K562 (cell line): Measurements from ENCODE around the gene PSAP. TPM values are rescaled to one million over a fixed set of nuclear protein-coding genes. Genes with fewer than 3 reads are reported as not detected.

Source experiments
- ATAC-seq: fragments of 200-7000 bp; cut with Tn5 transposase; 3 replicates; pipeline ENCODE4 v1.9.1; 2020; ENCODE audit warnings: moderate library complexity
- BruUV-seq: library from RNA; stranded (reverse); fragments of 400-500 nt; replicated peaks from 2 replicates; lab custom pipeline; 2021; lab: Mats Ljungman, UMichigan
- CTCF ChIA-PET: fragments of 300-600 bp; formaldehyde crosslinking; extraction: SDS; loops from one replicate; lab custom pipeline; 2021; ENCODE audit warnings: low intra/inter-chr PET ratio; lab: Yijun Ruan, JAX
- POLR2A ChIA-PET: fragments of 300-600, 350-650 bp; sonication (Branson Sonifier 250); formaldehyde crosslinking; extraction: SDS; loops from one replicate; lab custom pipeline; 2021; ENCODE audit warnings: antibody characterized with exemption, inconsistent platforms; lab: Yijun Ruan, JAX
- DNase-seq, 4 experiments: peaks; one replicate each; pipeline versions ENCODE4 v3.0.0 to v3.0.0-alpha.2; 2011 to 2018; ENCODE audit warnings: low spot score in 3 of 4, mixed read lengths in 3 of 4; ENCODE audit errors: extremely low read depth in 1 of 4
- FAIRE-seq: peaks from 2 replicates; lab custom pipeline; 2011; peaks lifted over from hg19 to GRCh38; lab: Jason Lieb, UNC
- H2AFZ ChIP-seq: 2 replicates; pipeline ENCODE4 v1.6.0; 2011; ENCODE audit warnings: low read depth, low read length, control low read depth, inconsistent platforms
- H3K27ac ChIP-seq: fragments of 200-600 bp; 3 replicates; pipeline ENCODE4 v1.8.0; 2011; ENCODE audit warnings: low read depth, mild to moderate bottlenecking, control low read depth, inconsistent platforms, low read length, moderate library complexity, mixed read lengths; ENCODE audit errors: extremely low read depth
- H3K27me3 ChIP-seq, 2 experiments: fragments of 300-600 bp in 1 of 2; 2 replicates in 1 of 2; 3 replicates in 1 of 2; pipeline versions ENCODE4 v1.6.0 to v1.8.0; 2011; ENCODE audit warnings: inconsistent platforms in 2 of 2, low read length in 2 of 2, mild to moderate bottlenecking in 1 of 2, mixed read lengths in 1 of 2, moderate library complexity in 1 of 2; ENCODE audit not compliant: control insufficient read depth in 2 of 2, insufficient read depth in 2 of 2
- H3K36me3 ChIP-seq: fragments of 300-600 bp; 3 replicates; pipeline ENCODE4 v1.8.0; 2011; ENCODE audit warnings: mild to moderate bottlenecking, low read length, inconsistent platforms; ENCODE audit not compliant: control insufficient read depth, insufficient read depth
- H3K4me1 ChIP-seq, 2 experiments: fragments of 200-600 bp in 1 of 2; replicated peaks in 1 of 2; 2 replicates in 1 of 2; 3 replicates in 1 of 2; pipeline versions ENCODE4 v1.5.1 to v1.8.0; 2011; ENCODE audit warnings: inconsistent platforms in 2 of 2, low read length in 2 of 2, mild to moderate bottlenecking in 1 of 2, mixed read lengths in 1 of 2, moderate library complexity in 1 of 2; ENCODE audit not compliant: control insufficient read depth in 2 of 2, insufficient read depth in 2 of 2
- H3K4me2 ChIP-seq: 2 replicates; pipeline ENCODE4 v1.6.1; 2011; ENCODE audit warnings: low read length, control low read depth, inconsistent platforms, mixed read lengths; ENCODE audit not compliant: insufficient read depth
- H3K4me3 ChIP-seq: fragments of 200-600 bp; sonication (generic), shearing (Covaris generic); 2 replicates; pipeline ENCODE4 v1.5.1; 2016; ENCODE audit warnings: control low read depth, inconsistent platforms
- H3K79me2 ChIP-seq: fragments of 200-600 bp; 3 replicates; pipeline ENCODE4 v1.8.0; 2011; ENCODE audit warnings: low read length, inconsistent platforms; ENCODE audit not compliant: control insufficient read depth, insufficient read depth
- H3K9ac ChIP-seq, 2 experiments: 2 replicates each; pipeline versions ENCODE4 v1.6.0 to v1.6.1; 2011; ENCODE audit warnings: low read depth in 2 of 2, low read length in 2 of 2, control low read depth in 1 of 2, inconsistent platforms in 1 of 2, mild to moderate bottlenecking in 1 of 2, mixed read lengths in 1 of 2; ENCODE audit not compliant: insufficient read depth in 1 of 2
- H3K9me1 ChIP-seq: one replicate; pipeline ENCODE4 v1.6.0; 2011; ENCODE audit warnings: inconsistent platforms, mild to moderate bottlenecking, low read length, moderate library complexity; ENCODE audit not compliant: control insufficient read depth, insufficient read depth
- H3K9me3 ChIP-seq: replicated peaks from 2 replicates; pipeline ENCODE4 v1.5.1; 2011; ENCODE audit warnings: low read depth, low read length, inconsistent platforms; ENCODE audit not compliant: control insufficient read depth, insufficient read depth
- H4K20me1 ChIP-seq: replicated peaks from 2 replicates; pipeline ENCODE4 v1.6.1; 2011; ENCODE audit warnings: low read length, inconsistent platforms, mixed read lengths; ENCODE audit not compliant: control insufficient read depth, insufficient read depth
- CSDE1 ChIP-seq, 2 experiments: fragments of 450-650 bp; IDR thresholded peaks; 2 replicates each; pipeline ENCODE4 v1.6.1; 2016; ENCODE audit warnings: mild to moderate bottlenecking in 1 of 2
- CTBP1 ChIP-seq: fragments of 450-650 bp; IDR thresholded peaks from 2 replicates; pipeline ENCODE4 v1.6.1; 2016; ENCODE audit warnings: borderline replicate concordance
- E2F3 ChIP-seq: fragments of 250-450 bp; sonication (Bioruptor Pico); IDR thresholded peaks from 2 replicates; pipeline ENCODE4 v1.4.0; 2020; ENCODE audit warnings: mild to moderate bottlenecking
- KDM1A ChIP-seq, 2 experiments: fragments of 450-650 bp; IDR thresholded peaks; 2 replicates each; pipeline ENCODE4 v1.6.1; 2016; ENCODE audit warnings: mild to moderate bottlenecking in 2 of 2
- MAFK ChIP-seq: IDR thresholded peaks from 2 replicates; pipeline ENCODE4 v1.6.1; 2011; ENCODE audit warnings: low read length, improper control_type of control experiment
- MXI1 ChIP-seq: IDR thresholded peaks from 2 replicates; pipeline ENCODE4 v1.6.1; 2011; ENCODE audit warnings: low read depth, mild to moderate bottlenecking, improper control_type of control experiment, low read length
- MYNN ChIP-seq, 2 experiments: sonication (generic); formaldehyde crosslinking in 1 of 2; IDR thresholded peaks; 2 replicates each; pipeline versions ENCODE4 v1.5.0 to v1.6.1; 2016 to 2020; ENCODE audit warnings: antibody characterized with exemption in 1 of 2, missing genetic modification reagents in 1 of 2
- RCOR1 ChIP-seq, 2 experiments: IDR thresholded peaks; 2 replicates each; pipeline ENCODE4 v1.6.1; 2012; ENCODE audit warnings: low read depth in 2 of 2, low read length in 2 of 2, borderline replicate concordance in 1 of 2, improper control_type of control experiment in 1 of 2
- RFX1 ChIP-seq: fragments of 450-650 bp; IDR thresholded peaks from 2 replicates; pipeline ENCODE4 v1.6.1; 2016; ENCODE audit warnings: mild to moderate bottlenecking, moderate library complexity
- RHOXF2B ChIP-seq: fragments of 250-450 bp; sonication (Bioruptor Pico); conservative IDR thresholded peaks from 2 replicates; pipeline ENCODE4 v1.5.1; 2021
- USF1 ChIP-seq: sonication (generic); formaldehyde crosslinking; IDR thresholded peaks from 2 replicates; pipeline ENCODE4 v1.9.0; 2022; ENCODE audit warnings: mild to moderate bottlenecking, missing genetic modification reagents
- ZNF384 ChIP-seq: IDR thresholded peaks from 2 replicates; pipeline ENCODE4 v1.6.1; 2012; ENCODE audit warnings: low read depth, low read length, improper control_type of control experiment
- WGBS: fragments of 100-300 bp; shearing (Covaris generic); methylation state at CpG from one replicate; pipeline ENCODE4 v1.1.6; 2016; ENCODE audit warnings: low coverage, mixed read lengths; ENCODE audit not compliant: insufficient coverage; ENCODE audit errors: missing lambda C conversion rate; 5-methylcytosine and 5-hydroxymethylcytosine counted together
- in situ Hi-C: fragments of 300-500 bp; cut with MboI; formaldehyde crosslinking; loops from 4 replicates; pipeline ENCODE4 v1.15.0; 2018; ENCODE audit warnings: inconsistent platforms, mixed read lengths
- intact Hi-C: fragments of 100-400 bp; cut with micrococcal nuclease; formaldehyde crosslinking; loops from 2 replicates; pipeline ENCODE4 v1.14.2; 2022
- polyA plus RNA-seq, 8 experiments: library from polyadenylated mRNA; depleted of rRNA in 4 of 8; stranded (reverse) in 5 of 8; unstranded in 3 of 8; fragments of >200 nt; fragmentation: Nextera tagmentation in 2 of 8; fragmentation: Illumina TruSeq in 1 of 8; extraction: Ambion mirVana in 2 of 8; extraction: Trizol in 1 of 8; gene quantifications; 2 replicates each; pipeline versions ENCODE4 v1.2.1 to v1.2.3, GENCODE V29; 2011 to 2014; ENCODE audit warnings: inconsistent platforms in 1 of 8, missing spikeins in 1 of 8
- total RNA-seq, 7 experiments: library from RNA; depleted of rRNA in 6 of 7; stranded (reverse); fragments of >200 nt in 6 of 7; fragmentation: Illumina TruSeq in 2 of 7; extraction: Trizol in 2 of 7; gene quantifications; 2 replicates each; pipeline versions ENCODE4 v1.2.1 to v1.2.3, GENCODE V29; 2011 to 2021; ENCODE audit warnings: low replicate concordance in 1 of 7

PSAP gene
- total and polyA plus RNA-seq, 9 of the 15 experiments (the other 6 are each of a cell fraction or from before 2014, with no cell fraction given): 245 to 700 (median 429) TPM

DNA sequence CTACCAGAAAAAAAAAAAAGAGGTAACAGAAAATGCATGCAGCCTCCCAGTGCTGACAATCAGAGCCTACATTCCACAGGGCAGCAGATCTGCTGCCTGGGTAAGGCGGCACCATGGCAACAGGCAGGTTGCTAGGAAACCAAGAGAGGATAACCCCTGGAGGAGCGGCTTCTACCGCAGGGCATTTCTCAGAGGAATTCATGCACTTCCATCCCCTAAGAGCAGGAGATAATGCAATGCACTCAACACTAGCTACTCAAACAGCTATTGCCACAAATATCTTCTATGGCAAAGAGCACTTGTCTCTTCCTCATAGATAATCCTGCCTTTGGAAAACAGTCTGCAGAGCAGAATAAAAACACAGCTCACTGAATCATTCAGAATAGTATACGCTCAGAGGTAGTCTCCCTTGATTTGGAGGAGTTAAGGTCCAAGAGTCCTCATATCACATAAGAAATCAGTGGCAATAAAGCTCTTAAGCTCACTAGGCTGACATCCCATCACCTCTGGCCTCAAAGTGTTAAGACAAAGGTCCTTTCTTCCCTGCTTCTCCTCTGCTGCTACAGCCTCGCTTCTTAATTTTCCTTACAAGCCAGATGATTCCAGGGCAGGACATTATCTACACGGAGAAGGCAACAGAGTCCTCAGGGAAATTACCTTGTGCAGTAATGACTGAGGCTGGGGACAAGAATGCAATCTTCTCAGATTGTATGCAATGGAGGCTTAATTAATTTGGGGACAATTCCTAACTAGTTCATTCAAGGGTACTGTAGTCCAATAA, 10.7 kb downstream of the PSAP start:
- no peaks in the 10 kb centered on the region for H3K27me3 ChIP-seq
- peaks cover 38% of the 10 kb centered on the region for H3K36me3 ChIP-seq
- no peak overlapping the region for H3K9ac ChIP-seq
- peak; percentile 38; the same call in 1 of the 2 replicates for TF ChIP-seq CTBP1
- peak in 1 of 2 experiments; percentile 7; a peak in 1 of 4 replicates for TF ChIP-seq RCOR1 (IDR thresholded peaks at IDR 0.05; ENCODE audit: borderline replicate concordance in 1 of 2, low read depth in 2 of 2, low read length in 2 of 2)
- TF ChIP-seq USF1 (CRISPR knock-in tag): no peak
- peak; percentile 99 for TF ChIP-seq MYNN (IDR thresholded peaks at IDR 0.05)
- peak; percentile 75; the same call in 1 of the 2 replicates for TF ChIP-seq MYNN (CRISPR knock-in tag; IDR thresholded peaks at IDR 0.05)
- TF ChIP-seq RFX1: peak; percentile 91
- peak; percentile 44 to 55; a peak in 3 of 4 replicates for TF ChIP-seq KDM1A (IDR thresholded peaks at IDR 0.05)
- no peak for TF ChIP-seq ZNF384
- TF ChIP-seq CSDE1 (IDR thresholded peaks at IDR 0.05): peak in 1 of 2 experiments; percentile 46; a peak in 1 of 4 replicates
- TF ChIP-seq MXI1: peak; percentile 67; the same call in 1 of the 2 replicates
- no peak for TF ChIP-seq E2F3 (CRISPR knock-in tag)
- no peak for TF ChIP-seq RHOXF2B
- no peak for TF ChIP-seq MAFK
- ChIA-PET POLR2A (interaction anchor here (0.6 to 8.5 kb wide), 9 partner anchors 10 to 911 kb away, joined by 3 to 97 read pairs (median 5); partner anchors contain the start of gene PSAP), CTCF (interaction anchor here (2.0 kb wide), 1 partner anchor 56 kb away, joined by 13 read pairs; no protein-coding TSS in a partner anchor)
- ATAC-seq: no peak
- no peak for FAIRE-seq
- WGBS: 51% methylated on average over 6 of the region's 6 CpGs
- peaks cover 32 to 53% of the 10 kb centered on the region in 2 experiments; a peak in 4 of 5 replicates for H3K4me1 ChIP-seq
- H3K79me2 ChIP-seq: peaks cover 100% of the 10 kb centered on the region
- H3K27ac ChIP-seq: no peak overlapping the region
- peaks cover 32% of the 10 kb centered on the region for H3K9me1 ChIP-seq
- DNase-seq: peak in 2 of 4 experiments; percentile 48 to 55
- in situ Hi-C loops (no loop called here), intact Hi-C loops (no loop called here)
- peaks cover 79% of the 10 kb centered on the region for H4K20me1 ChIP-seq
- no peak overlapping the region for H3K4me2 ChIP-seq
- no peak overlapping the region for H3K4me3 ChIP-seq
- no TSS peak for BruUV-seq
- H2AFZ ChIP-seq: no peak overlapping the region
- H3K9me3 ChIP-seq: no peaks in the 10 kb centered on the region; the same call in 1 of the 2 replicates
